ENCODE results near the gene DNAJB2.

The DNAJB2 gene

GRCh38 chr2:219261024-219261855, 17.9 kb upstream of the DNAJB2 start:
- FAIRE-seq = no peak

DNA sequence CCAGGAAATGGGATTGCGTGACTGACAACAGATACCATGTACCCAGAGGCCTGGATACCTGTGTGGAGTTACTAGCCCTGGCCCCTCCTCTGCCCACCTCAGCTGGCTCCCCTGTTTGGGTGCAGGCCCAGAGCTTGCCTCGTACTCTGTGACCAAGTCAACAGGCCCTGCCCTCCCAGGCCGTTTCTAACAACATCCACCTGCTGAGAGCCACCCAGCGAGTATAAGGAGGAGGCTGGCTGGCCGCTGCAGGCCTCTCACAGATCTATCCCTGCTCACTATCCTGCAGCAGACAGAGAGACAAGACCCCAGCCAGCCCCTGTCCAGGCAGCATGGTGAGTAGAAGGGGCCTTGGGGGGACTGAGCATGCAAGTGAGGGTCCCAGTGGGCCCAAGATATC, 12.9 kb upstream of the DNAJB2 start:
- no peak for FAIRE-seq

- no peak for FAIRE-seq
Observed at GRCh38 chr2:219266886-219267285, 12.3 kb upstream of the DNAJB2 start.

DNA sequence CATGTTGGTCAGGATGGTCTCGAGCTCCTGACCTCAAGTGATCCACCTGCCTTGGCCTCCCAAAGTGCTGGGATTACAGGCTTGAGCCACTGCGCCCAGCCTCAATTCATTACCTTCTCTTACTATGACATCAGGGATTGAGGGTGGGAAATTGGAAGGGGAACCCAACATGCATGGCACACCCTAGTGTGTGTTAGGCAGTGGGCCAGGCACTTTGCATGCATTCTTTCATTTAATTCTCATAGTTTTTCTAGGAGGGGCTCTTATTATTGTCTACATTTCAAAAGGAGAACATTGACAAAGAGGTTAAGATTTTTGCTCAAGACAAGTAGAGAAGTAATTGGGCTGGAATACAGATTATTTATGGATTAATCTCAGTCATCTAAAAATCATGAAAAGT, 10.9 kb upstream of the DNAJB2 start:
- no peak for FAIRE-seq

- FAIRE-seq = peak; percentile 55
Observed at GRCh38 chr2:219269362-219270054, 9.7 kb upstream of the DNAJB2 start.

GRCh38 chr2:219270055-219270372, 9.2 kb upstream of the DNAJB2 start:
- FAIRE-seq = no peak

DNA sequence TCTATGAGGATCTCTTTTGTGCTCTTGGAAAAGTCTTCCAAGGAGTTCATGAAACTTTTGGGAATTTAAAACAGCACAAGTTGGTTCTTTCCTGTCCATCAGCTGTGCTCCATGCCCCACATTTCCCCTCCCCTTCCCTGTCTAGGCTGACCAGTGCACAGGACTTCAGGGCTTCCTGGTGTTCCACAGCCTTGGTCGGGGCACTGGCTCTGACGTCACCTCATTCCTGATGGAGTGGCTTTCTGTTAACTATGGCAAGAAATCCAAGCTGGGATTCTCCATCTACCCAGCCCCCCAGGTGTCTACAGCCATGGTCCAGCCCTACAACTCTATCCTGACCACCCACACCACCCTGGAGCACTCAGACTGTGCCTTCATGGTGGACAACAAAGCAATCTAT, 8.1 kb upstream of the DNAJB2 start:
- no peak for FAIRE-seq

DNA sequence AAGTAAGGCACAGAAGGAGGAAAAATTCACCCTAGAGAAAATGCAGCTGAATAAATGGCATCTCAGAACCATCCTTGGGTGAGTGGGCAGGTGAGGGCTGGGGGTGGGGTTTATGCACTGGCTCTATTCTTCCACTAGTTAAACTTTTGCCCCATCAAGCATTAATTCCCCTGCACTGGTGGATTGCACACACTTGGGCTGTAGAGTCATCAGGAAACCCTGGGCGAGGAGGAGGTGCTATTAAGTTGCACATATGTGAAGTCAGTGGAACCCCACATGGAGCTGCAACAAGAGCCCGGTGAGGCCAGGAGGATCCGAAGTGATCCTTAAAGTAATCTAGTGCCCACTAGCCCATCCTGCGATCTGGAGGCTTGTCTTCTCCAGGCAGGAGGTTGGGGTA, 6.8 kb upstream of the DNAJB2 start:
- no peak for FAIRE-seq

DNA sequence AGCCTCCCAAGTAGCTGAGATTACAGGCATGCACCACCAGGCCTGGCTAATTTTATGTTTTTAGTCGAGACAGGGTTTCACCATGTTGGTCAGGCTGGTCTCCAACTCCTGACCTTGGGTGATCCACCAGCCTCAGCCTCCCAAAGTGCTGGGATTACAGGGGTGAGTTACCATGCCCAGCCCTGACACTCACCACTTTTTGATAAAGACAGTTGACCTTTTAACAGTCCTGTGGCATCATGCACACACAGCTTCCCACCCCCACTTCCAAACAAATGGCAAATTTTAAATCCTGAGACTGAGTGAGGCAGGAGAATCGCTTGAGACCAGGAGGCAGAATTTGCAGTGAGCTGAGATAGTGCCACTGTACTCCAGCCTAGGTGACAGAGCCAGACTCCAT, 6.2 kb upstream of the DNAJB2 start:
- FAIRE-seq = no peak

DNA sequence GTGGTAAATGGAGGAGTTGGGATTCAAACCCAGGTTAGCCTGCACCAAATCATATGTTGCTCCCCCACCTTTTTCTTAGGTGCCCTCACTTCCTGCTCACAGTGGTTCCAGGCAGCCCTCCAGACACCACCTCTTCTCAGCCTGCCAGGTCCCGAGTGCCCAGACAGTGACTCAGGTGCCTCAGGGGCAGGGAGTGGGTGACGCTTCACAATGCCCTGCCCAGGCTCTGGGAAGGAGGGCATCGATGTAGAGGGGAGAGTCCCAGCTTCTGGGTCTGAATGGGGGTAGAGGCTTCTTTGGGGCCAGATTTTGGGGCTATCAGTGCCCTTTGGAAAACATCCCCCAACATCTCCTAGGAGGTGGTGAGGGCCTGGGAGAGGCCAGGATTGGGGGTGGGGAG, 5.2 kb upstream of the DNAJB2 start:
- FAIRE-seq = no peak

DNA sequence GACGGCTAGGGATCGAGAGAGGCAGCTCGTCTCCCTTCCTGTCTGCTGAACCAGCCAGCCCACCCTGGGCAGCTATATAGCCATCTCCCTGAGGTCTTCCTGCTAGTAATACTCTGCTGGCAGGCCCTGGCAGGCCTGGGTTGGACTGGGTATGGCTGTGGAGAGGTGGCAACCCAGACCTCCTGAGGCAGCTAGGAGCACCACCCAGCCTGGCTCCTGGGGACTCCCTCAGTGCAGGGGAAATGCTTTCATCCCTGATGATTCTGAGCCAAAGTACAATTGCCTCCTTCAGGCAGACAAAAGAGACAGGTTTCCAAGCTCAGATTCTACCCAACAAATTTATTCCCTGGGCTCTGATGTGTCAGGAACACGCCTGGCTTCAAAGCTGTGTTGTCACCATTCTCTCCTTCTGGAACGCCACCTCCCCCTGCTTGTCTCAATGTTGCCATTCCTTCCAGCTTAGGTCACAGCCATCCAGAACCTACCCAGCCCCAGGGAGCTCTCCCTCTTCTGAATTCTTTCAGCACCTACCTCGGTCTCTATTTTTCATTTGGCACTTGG, 4.7 kb upstream of the DNAJB2 start:
- no peak for FAIRE-seq

DNA sequence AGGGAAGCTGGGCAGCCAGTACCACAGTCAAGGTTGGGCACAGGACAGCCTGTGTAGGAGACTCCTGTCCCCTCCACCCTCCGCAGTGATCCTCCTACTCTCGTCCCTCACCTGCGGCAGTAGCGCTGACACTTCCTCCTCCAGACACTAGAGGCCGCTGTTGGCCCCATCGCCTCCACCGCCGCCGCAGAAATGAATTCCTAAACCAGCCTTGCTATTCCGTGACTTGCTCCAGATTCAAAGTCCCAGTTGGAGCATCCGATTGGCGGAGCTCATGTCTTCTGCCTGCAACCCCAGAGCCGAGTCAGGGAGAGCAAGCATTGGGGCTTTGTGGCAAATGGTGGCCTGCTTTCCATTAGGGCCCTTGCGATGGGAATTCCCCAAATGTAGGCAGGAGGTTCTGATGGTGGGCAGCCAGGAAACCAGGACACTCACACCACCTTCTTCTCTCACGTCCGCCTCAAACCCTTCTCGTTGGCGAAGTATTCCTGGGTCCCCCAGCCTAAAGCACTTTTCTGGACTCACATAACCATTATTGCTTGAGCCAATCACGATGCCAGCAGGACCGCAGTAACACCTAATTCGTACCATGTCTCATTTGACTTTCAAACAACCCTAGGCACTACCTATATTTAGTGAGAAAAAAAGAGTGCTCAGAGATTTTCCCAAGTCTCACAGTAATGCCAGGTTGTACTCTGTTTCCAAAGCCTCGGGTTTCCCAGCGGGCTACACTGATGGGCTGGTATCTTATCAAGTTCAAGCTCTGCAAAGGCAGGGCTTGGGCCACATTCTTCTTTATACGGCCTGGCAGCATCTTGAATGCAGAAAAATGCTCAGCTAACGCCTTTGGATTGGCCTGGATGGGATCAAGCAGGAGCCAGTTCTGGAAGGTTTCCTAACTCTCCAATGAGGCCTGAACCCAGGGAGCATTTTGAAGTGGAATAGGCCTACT, 1.2 kb upstream of the DNAJB2 start:
- FAIRE-seq = no peak

- no peak for FAIRE-seq
Observed at GRCh38 chr2:219278655-219279150, 463 bp upstream of the DNAJB2 start.

DNA sequence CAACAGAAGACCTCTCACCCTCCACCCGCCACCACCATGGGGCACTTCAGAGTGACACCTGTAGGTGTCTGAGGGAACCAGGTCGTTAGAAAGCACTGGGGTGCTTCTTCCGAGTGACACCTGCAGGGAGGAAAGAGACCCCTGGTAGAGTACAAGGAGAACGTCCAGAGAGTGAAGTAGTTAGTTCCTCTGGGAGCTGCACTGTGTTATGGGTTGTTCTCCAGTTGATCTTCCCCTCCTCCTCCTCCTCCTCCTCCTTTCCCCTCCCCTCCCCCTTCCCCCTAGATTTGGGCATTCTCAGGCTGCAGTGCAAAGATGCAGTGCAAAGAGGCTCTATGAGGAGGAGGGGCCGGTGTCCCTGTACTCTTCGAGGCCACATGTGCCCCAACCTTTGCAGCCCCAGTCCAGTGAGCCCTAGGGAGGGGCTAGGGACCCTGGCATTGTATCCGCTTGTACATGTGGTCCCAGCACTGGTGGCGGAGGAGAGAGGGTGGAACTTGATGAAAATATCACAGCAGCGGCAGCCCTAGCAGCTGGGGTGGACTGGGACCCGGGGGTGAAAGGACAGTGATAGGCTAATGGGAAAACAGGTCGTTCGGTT, 850 bp downstream of the DNAJB2 start:
- no peak for FAIRE-seq

GRCh38 chr2:219280651-219281050, 1.5 kb downstream of the DNAJB2 start:
- FAIRE-seq = no peak

DNA sequence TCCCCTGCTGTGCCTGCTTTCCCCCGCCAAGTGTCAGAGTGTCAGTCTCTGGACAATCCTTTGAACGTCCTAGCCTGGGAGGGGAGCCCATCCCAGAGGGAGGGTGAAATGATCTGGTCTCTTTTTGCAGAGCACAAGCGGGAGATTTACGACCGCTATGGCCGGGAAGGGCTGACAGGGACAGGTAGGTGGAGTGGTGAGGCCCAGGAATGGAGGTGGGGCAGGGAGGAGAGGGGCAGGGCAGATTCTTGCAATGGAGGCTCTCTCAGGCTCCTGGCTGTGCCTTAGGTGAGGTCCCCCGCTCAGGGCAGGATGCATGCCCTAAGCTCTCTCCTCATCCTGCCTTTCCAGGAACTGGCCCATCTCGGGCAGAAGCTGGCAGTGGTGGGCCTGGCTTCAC, 2.4 kb downstream of the DNAJB2 start:
- FAIRE-seq = no peak

DNA sequence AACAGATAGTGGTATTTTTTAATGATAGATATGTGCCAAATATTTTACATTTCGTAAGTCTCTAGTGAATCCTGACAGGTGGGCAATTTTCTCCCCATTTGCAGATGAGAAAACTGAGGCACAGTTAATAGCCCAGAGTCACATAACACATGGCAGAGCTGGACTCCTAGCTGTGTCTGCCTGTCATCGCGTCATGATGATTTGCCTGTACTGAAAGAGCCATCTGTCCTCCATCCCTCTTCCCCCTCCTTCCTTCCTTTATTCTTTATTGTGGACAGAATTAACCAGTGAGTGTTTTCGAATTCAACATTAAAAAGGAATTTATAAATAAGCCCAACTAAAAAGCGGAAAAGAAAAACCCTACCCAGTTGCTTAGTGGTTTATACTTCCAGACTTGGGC, 3.2 kb downstream of the DNAJB2 start:
- FAIRE-seq = no peak

DNA sequence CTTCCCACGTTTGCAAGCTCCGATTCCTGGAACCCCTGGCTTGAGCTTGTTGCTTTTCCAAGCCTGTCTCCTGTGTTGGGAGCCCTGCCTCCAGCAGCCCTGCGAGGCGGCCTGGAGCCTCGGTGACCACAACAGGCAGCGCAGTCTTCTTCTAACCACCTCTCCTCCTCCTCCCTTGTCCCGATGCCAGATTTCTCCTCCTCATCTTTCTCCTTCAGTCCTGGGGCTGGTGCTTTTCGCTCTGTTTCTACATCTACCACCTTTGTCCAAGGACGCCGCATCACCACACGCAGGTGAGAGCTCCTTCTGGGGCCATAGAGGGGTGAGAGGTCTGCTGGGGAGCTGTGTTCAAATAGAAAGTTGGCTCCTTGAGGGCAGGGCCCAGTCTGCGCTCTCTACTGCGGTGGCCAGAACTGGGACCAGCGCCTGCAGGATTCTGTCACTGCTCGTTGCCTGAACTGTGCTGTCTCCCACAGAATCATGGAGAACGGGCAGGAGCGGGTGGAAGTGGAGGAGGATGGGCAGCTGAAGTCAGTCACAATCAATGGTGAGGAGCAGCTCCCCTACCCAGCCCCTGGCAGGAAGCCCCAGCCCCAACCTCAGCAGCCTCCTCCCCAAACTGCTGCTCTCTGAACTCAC, 3.9 kb downstream of the DNAJB2 start:
- FAIRE-seq = no peak

- no peak for FAIRE-seq
Observed at GRCh38 chr2:219284501-219285372, 5.6 kb downstream of the DNAJB2 start.

DNA sequence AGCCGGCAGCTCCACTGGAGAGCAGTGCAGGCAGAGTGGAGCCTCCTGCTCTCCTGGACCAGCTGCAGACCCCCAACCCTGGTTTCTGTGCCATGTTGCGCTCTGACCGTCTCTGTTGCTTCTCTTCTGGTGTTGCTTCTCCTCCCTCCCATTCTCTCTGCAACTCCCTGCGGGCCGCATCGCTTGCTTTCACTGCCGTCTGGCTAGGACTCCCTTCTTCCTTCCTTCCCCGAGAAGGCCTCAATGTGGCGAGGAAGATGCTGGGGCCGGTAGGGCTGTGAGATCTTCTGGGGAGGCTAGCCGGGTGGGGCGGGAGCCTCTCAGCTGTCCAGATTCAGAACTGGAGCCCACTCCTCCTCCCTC, 6.2 kb downstream of the DNAJB2 start:
- no peak for FAIRE-seq

GRCh38 chr2:219285894-219286425, 6.8 kb downstream of the DNAJB2 start:
- no peak for FAIRE-seq

All from islet of Langerhans (tissue), 1 donor.